A673 (cell line): ENCODE results near the gene SLC52A1.

Experiments used
- CTCF ChIP-seq: fragments of 300-800, 200-600 bp; sonication (generic); conservative IDR thresholded peaks from 2 replicates; pipeline ENCODE4 v1.5.1; 2017; ENCODE audit warnings: low read depth, mild to moderate bottlenecking, antibody characterized with exemption, low read length, moderate library complexity, mixed read lengths
- EZH2 ChIP-seq: fragments of 200-600 bp; sonication (generic); IDR thresholded peaks from 2 replicates; pipeline ENCODE4 v1.6.1; 2017; ENCODE audit warnings: borderline replicate concordance, low read depth, mild to moderate bottlenecking, mixed read lengths, antibody characterized with exemption, low read length; ENCODE audit not compliant: poor library complexity, severe bottlenecking

- no peak for TF ChIP-seq CTCF
- TF ChIP-seq EZH2, result no peak
Observed at GRCh38 chr17:4986403-4986802, 48.8 kb downstream of the SLC52A1 start.
